GM12878 (cell line): ENCODE data around the gene INO80C. TPM values are rescaled to one million over a fixed set of nuclear protein-coding genes. Genes with fewer than 3 reads are reported as not detected.

ENCODE experiments used
- BACH1 ChIP-seq: fragments of 450-650 bp; IDR thresholded peaks from 2 replicates; pipeline ENCODE4 v1.6.1; 2017; ENCODE audit warnings: mild to moderate bottlenecking, borderline replicate concordance
- BMI1 ChIP-seq: fragments of 450-650 bp; IDR thresholded peaks from 2 replicates; pipeline ENCODE4 v1.6.1; 2016; ENCODE audit warnings: mild to moderate bottlenecking, moderate library complexity, borderline replicate concordance
- BRCA1 ChIP-seq: IDR thresholded peaks from 2 replicates; pipeline ENCODE4 v1.6.1; 2011; ENCODE audit warnings: low read depth, low read length, improper control_type of control experiment
- E2F8 ChIP-seq: fragments of 450-650 bp; IDR thresholded peaks from 2 replicates; pipeline ENCODE4 v1.6.1; 2018; ENCODE audit warnings: mild to moderate bottlenecking, low read depth, moderate library complexity; ENCODE audit not compliant: partially characterized antibody
- MXI1 ChIP-seq: fragments of 150-350 bp; IDR thresholded peaks from 2 replicates; pipeline ENCODE4 v1.6.1; 2011; ENCODE audit warnings: low read depth, mild to moderate bottlenecking, inconsistent platforms, low read length, improper control_type of control experiment
- POLR2A ChIP-seq: IDR thresholded peaks from 2 replicates; pipeline ENCODE4 v1.6.1; 2011; ENCODE audit warnings: low read depth, mild to moderate bottlenecking, low read length
- RELA ChIP-seq: fragments of 450-650 bp; IDR thresholded peaks from 2 replicates; pipeline ENCODE4 v1.8.0; 2014; ENCODE audit warnings: borderline replicate concordance; ENCODE audit not compliant: partially characterized antibody
- SIN3A ChIP-seq: IDR thresholded peaks from 2 replicates; pipeline ENCODE4 v1.6.1; 2012; ENCODE audit warnings: low read depth, low read length, improper control_type of control experiment
- STAT1 ChIP-seq: fragments of 450-650 bp; conservative IDR thresholded peaks from 2 replicates; pipeline ENCODE4 v1.6.1; 2014; ENCODE audit warnings: antibody characterized with exemption, mild to moderate bottlenecking
- STAT3 ChIP-seq: IDR thresholded peaks from 2 replicates; pipeline ENCODE4 v1.6.1; 2011; ENCODE audit warnings: low read depth, low read length, improper control_type of control experiment
- TARDBP ChIP-seq: IDR thresholded peaks from 2 replicates; pipeline ENCODE4 v1.6.1; 2016; ENCODE audit warnings: borderline replicate concordance
- TCF3 ChIP-seq: IDR thresholded peaks from 2 replicates; pipeline ENCODE4 v1.6.1; 2012; ENCODE audit warnings: low read depth, mild to moderate bottlenecking, low read length, borderline replicate concordance; ENCODE audit not compliant: insufficient read depth
- ZNF207 ChIP-seq: fragments of 450-650 bp; IDR thresholded peaks from 2 replicates; pipeline ENCODE4 v1.6.1; 2014; ENCODE audit warnings: antibody characterized with exemption, mild to moderate bottlenecking, borderline replicate concordance
- ZSCAN29 ChIP-seq: fragments of 450-650 bp; IDR thresholded peaks from 2 replicates; pipeline ENCODE4 v1.6.1; 2017; ENCODE audit warnings: mild to moderate bottlenecking, moderate library complexity
- ZZZ3 ChIP-seq: IDR thresholded peaks from 2 replicates; pipeline ENCODE4 v1.6.1; 2011; ENCODE audit warnings: low read depth; ENCODE audit not compliant: control insufficient read depth, insufficient read length
- polyA plus RNA-seq, 11 experiments: library from polyadenylated mRNA; depleted of rRNA in 4 of 11; unstranded in 6 of 11; stranded (reverse) in 5 of 11; fragments of >200 nt; fragmentation: Nextera tagmentation in 4 of 11; fragmentation: Illumina TruSeq in 1 of 11; extraction: Ambion mirVana in 4 of 11; extraction: Trizol in 1 of 11; gene quantifications; 1 replicate in 1 of 11; 2 replicates in 10 of 11; pipeline versions ENCODE4 v1.2.1 to v1.2.3, GENCODE V29; 2011 to 2016; ENCODE audit warnings: inconsistent platforms in 2 of 11, missing spikeins in 2 of 11, low read depth in 1 of 11
- total RNA-seq, 4 experiments: library from RNA; depleted of rRNA in 3 of 4; stranded (reverse); fragments of >200 nt in 3 of 4; fragmentation: Illumina TruSeq in 1 of 4; extraction: Trizol in 1 of 4; gene quantifications; 2 replicates each; pipeline versions ENCODE4 v1.2.1 to v1.2.3, GENCODE V29; 2013 to 2021
- TF ChIP-seq, protein P1 (sequence below): IDR thresholded peaks from 2 replicates; pipeline ENCODE4 v1.6.1; 2011; ENCODE audit warnings: mild to moderate bottlenecking, low read depth, low read length, moderate library complexity; ENCODE audit not compliant: insufficient replicate concordance
- TF ChIP-seq, protein P2 (sequence below): IDR thresholded peaks from 2 replicates; pipeline ENCODE4 v1.6.1; 2011; ENCODE audit warnings: borderline replicate concordance, low read depth, mild to moderate bottlenecking, moderate library complexity, low read length; ENCODE audit not compliant: insufficient read depth, poor library complexity, severe bottlenecking
- TF ChIP-seq, protein P3 (sequence below): fragments of 450-650 bp; formaldehyde crosslinking; IDR thresholded peaks from 2 replicates; pipeline ENCODE4 v1.4.0; 2022; ENCODE audit warnings: mild to moderate bottlenecking, moderate library complexity

Gene INO80C
- total and polyA plus RNA-seq, 10 of the 15 experiments (the other 5 are each of a cell fraction or from before 2014, with no cell fraction given), result 9.9 to 43.2 (median 30.1) TPM

DNA sequence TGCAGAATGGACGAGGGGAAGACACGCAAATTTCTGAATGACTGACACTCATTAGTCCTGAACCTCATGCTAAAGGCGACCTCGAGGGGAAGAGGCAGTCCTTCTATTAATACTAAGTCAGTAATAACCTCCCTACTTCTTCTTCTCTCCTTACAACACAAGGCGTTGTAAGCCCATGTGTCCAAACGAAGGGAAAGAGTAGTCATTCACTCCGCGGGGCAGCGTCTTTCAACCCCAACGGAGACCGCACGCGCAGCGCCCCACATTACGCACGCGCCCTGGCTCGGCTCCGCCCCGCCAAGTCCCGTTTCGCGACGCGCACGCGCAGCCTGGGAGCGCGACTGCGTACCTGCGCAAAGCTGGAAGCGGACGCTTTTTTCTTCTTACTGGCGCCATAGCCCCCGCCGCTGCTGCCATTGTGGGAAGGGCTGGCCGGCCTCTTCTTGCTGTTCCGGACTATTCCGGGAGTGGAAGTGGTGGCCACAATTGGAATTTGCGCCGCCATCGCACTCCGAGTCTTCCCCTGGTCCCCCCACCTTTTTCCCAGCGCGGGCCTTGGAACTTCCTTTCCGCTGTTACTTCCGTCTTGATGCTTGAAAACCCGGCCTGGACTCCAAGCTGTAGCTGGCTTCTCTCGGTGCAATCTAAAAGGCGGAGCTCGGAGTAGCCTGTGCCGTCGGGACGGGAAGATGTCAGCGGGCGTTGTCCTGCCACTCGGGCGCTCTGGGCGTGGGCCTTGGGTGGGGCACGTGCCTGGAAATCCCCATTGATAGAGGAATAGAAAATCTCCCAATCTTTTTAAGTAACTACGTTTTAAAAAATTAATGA lies at the start of gene INO80C (continued):
- TF ChIP-seq, protein P1, sequence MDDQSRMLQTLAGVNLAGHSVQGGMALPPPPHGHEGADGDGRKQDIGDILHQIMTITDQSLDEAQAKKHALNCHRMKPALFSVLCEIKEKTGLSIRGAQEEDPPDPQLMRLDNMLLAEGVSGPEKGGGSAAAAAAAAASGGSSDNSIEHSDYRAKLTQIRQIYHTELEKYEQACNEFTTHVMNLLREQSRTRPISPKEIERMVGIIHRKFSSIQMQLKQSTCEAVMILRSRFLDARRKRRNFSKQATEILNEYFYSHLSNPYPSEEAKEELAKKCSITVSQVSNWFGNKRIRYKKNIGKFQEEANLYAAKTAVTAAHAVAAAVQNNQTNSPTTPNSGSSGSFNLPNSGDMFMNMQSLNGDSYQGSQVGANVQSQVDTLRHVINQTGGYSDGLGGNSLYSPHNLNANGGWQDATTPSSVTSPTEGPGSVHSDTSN, result peak; percentile 84
- TF ChIP-seq E2F8, result peak; percentile 88
- TF ChIP-seq MXI1, result no peak; the same call in 1 of the 2 replicates
- peak; percentile 93; the same call in 1 of the 2 replicates for TF ChIP-seq STAT1
- TF ChIP-seq TARDBP, result peak; percentile 86; the same call in 1 of the 2 replicates
- peak; percentile 87; the same call in 1 of the 2 replicates for TF ChIP-seq STAT3
- TF ChIP-seq RELA, result peak; percentile 96
- peak; percentile 52; the same call in 1 of the 2 replicates for TF ChIP-seq TCF3
- no peak for TF ChIP-seq ZZZ3
- TF ChIP-seq BMI1, result no peak
- peak; percentile 98 for TF ChIP-seq ZSCAN29
- TF ChIP-seq SIN3A, result no peak; the same call in 1 of the 2 replicates
- TF ChIP-seq, protein P2, sequence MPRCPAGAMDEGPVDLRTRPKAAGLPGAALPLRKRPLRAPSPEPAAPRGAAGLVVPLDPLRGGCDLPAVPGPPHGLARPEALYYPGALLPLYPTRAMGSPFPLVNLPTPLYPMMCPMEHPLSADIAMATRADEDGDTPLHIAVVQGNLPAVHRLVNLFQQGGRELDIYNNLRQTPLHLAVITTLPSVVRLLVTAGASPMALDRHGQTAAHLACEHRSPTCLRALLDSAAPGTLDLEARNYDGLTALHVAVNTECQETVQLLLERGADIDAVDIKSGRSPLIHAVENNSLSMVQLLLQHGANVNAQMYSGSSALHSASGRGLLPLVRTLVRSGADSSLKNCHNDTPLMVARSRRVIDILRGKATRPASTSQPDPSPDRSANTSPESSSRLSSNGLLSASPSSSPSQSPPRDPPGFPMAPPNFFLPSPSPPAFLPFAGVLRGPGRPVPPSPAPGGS, result no peak
- TF ChIP-seq BACH1, result peak; percentile 26; the same call in 1 of the 2 replicates
- TF ChIP-seq ZNF207, result peak; percentile 98
- peak; percentile 98 for TF ChIP-seq POLR2A
- no peak for TF ChIP-seq BRCA1
- TF ChIP-seq, protein P3, sequence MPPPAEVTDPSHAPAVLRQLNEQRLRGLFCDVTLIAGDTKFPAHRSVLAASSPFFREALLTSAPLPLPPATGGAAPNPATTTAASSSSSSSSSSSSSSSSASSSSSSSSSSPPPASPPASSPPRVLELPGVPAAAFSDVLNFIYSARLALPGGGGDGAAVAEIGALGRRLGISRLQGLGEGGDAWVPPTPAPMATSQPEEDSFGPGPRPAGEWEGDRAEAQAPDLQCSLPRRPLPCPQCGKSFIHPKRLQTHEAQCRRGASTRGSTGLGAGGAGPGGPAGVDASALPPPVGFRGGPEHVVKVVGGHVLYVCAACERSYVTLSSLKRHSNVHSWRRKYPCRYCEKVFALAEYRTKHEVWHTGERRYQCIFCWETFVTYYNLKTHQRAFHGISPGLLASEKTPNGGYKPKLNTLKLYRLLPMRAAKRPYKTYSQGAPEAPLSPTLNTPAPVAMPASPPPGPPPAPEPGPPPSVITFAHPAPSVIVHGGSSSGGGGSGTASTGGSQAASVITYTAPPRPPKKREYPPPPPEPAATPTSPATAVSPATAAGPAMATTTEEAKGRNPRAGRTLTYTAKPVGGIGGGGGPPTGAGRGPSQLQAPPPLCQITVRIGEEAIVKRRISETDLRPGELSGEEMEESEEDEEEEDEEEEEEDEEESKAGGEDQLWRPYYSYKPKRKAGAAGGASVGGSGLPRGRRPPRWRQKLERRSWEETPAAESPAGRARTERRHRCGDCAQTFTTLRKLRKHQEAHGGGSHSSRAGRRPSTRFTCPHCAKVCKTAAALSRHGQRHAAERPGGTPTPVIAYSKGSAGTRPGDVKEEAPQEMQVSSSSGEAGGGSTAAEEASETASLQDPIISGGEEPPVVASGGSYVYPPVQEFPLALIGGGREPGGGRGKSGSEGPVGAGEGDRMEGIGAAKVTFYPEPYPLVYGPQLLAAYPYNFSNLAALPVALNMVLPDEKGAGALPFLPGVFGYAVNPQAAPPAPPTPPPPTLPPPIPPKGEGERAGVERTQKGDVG (CRISPR knock-in tag), result no peak
